Mesodermal cell (in vitro differentiated cells): ENCODE measurements around the gene ZNF425.
"Not testable (repeated sequence)": the region's sequence is repeated elsewhere in the genome, so short reads cannot be mapped to it uniquely, and the experiment has no call there.

Experiments
- H3K27ac ChIP-seq: 2 replicates; pipeline ENCODE4 v1.7.0; 2013; ENCODE audit warnings: mild to moderate bottlenecking, low read depth, low read length, moderate library complexity; ENCODE audit not compliant: severe bottlenecking
- H3K36me3 ChIP-seq: 2 replicates; pipeline ENCODE4 v1.7.1; 2013; ENCODE audit warnings: mild to moderate bottlenecking, low read length, moderate library complexity; ENCODE audit not compliant: control insufficient read depth, insufficient read depth
- H3K4me1 ChIP-seq: one replicate; pipeline ENCODE4 v1.7.1; 2013; ENCODE audit warnings: mild to moderate bottlenecking, low read length; ENCODE audit not compliant: insufficient read depth, control insufficient read depth, poor library complexity, severe bottlenecking
- H3K4me3 ChIP-seq: 2 replicates; pipeline ENCODE4 v1.7.0; 2013; ENCODE audit warnings: low read length, control low read depth, mild to moderate bottlenecking; ENCODE audit not compliant: insufficient read depth, poor library complexity, severe bottlenecking; ENCODE audit errors: extremely low read depth
- H3K9me3 ChIP-seq: 2 replicates; pipeline ENCODE4 v1.7.1; 2013; ENCODE audit warnings: mild to moderate bottlenecking, low read length, moderate library complexity; ENCODE audit not compliant: control insufficient read depth
- WGBS, 2 experiments: methylation state at CpG; one replicate each; pipeline ENCODE4 v1.1.5; 2013; ENCODE audit warnings: missing lambda C conversion rate in 2 of 2; ENCODE audit not compliant: insufficient coverage in 2 of 2; 5-methylcytosine and 5-hydroxymethylcytosine counted together

Gene ZNF425

DNA sequence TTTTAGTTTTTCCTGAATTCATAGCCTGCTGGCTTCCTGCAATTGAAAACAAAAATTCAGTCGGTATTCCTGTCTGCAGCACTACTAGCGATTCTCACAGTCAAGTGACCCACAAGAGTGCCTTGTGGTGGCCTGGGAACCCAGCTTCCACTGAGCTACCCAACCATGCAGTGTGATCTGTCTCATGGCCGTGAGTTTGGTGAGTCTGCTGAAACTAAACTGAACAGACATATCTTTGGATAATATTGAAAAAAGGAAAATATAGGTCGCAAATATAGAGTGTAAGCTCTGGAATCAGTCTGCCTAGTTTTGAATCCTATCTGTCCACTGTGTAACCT is 53.7 kb downstream of the ZNF425 start:
- Histone ChIP-seq H3K4me1 (no peaks in the 10 kb centered on the region), H3K36me3 (peaks cover 75% of the 10 kb centered on the region), H3K4me3 (no peak overlapping the region), H3K9me3 (no peaks in the 10 kb centered on the region), H3K27ac (no peak overlapping the region)
- 94% methylated on average over 3 to 4 of the region's 4 CpGs for WGBS, 2 experiments

DNA sequence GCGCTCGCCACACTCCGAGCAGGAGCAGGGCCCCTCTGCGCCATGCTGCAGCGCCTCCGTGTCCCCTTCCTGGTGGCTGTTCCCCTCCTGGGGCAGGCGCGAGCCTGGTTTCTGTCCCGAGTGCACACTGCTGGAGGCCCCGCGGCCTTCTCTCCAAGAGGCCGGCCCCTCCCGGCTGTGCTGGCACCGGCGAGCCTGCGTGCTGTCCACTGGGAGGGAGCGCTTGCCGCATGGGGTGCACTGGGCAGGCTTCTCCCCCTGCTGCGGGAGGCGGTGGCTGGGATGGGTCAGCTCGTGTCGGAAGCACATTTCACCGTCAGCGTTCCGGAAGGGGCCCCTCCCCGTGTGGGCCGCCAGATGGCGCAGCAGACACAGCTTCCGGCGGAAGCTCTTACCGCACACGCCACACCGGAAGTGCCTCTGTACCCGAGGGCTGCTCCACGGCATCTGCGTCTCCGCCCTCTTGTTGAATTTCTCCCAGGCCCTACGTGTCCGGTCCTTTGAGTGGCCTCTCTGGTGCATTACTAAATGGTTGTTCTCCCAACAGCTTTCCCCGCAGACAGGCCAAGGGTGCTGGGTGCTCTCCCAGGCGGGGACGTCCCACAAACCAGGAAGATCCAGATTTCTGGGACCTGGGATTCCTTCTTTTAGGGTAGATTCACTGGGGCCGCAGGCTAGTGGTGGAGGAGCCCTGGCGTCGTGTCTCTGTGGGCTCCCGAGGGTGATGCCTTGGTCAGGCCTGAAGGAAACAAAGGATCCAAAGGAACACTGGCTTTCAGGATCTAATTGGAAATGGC is 54.3 kb downstream of the ZNF425 start:
- WGBS, 2 experiments, result 78 to 85% methylated on average over 44 to 45 of the region's 46 CpGs
- peaks cover 70% of the 10 kb centered on the region for H3K36me3 ChIP-seq
- no peaks in the 10 kb centered on the region for H3K9me3 ChIP-seq
- no peak overlapping the region for H3K4me3 ChIP-seq
- no peaks in the 10 kb centered on the region for H3K4me1 ChIP-seq
- no peak overlapping the region for H3K27ac ChIP-seq

DNA sequence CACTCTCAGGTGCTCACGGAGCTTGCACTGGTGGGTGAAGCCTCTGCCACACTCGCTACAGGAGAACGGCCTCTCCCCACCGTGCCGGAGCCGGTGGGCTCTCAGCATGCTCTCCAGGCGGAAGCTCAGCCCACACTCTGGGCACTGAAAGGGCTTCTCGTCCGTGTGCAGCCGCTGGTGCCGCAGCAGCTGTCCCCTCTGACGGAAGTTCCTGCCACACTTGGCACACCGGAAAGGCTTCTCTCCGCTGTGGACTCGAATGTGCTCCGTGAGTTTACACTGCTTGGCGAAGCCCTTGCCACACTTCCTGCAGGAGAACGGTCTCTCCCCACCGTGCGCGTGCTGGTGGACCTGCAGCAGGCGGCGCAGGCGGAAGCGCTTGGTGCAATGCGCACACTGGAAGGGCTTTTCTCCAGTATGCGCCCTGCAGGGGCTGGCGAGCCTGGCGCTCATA is 54.9 kb downstream of the ZNF425 start:
- peaks cover 64% of the 10 kb centered on the region for H3K36me3 ChIP-seq
- WGBS, 2 experiments, result 97 to 98% methylated on average over 29 of the region's 29 CpGs
- no peak overlapping the region for H3K4me3 ChIP-seq
- no peaks in the 10 kb centered on the region for H3K4me1 ChIP-seq
- H3K27ac ChIP-seq, result no peak overlapping the region
- H3K9me3 ChIP-seq, result no peaks in the 10 kb centered on the region

DNA sequence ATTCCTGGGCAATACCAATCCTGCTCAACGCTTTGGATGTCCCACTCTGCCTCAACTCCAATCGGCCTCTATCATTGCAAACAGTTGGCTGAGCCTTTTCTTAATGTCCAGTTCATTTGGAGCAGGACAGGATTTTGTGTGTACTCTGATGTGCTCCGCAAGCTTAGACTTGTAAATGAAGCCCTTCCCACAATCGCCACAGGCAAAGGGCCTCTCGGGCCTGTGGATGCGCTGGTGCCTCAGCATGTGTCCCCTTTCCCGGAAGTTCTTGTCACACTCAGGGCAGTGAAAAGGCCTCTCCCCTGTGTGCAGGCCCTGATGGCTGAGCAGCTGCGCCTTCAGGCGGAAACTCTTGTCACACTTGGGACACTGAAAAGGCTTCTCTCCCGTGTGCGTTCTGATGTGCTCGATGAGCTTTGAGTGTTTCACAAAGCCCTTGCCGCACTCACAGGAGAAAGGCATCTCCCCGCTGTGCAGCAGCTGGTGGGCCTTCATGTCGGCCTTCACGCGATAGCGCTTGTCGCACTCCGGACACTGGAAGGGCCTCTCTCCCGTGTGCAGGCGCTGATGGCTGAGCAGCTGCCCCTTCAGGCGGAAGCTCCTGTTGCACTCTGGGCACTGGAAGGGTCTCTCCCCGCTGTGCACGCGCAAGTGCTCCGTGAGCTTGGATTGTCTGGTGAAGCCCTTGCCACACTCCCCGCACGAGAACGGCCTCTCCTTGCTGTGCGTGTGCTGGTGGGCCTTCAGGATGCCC is 55.6 kb downstream of the ZNF425 start:
- 95 to 96% methylated on average over 31 of the region's 31 CpGs for WGBS, 2 experiments
- peaks cover 58% of the 10 kb centered on the region for H3K36me3 ChIP-seq
- no peak overlapping the region for H3K4me3 ChIP-seq
- no peak overlapping the region for H3K27ac ChIP-seq
- no peaks in the 10 kb centered on the region for H3K4me1 ChIP-seq
- H3K9me3 ChIP-seq, result no peaks in the 10 kb centered on the region

DNA sequence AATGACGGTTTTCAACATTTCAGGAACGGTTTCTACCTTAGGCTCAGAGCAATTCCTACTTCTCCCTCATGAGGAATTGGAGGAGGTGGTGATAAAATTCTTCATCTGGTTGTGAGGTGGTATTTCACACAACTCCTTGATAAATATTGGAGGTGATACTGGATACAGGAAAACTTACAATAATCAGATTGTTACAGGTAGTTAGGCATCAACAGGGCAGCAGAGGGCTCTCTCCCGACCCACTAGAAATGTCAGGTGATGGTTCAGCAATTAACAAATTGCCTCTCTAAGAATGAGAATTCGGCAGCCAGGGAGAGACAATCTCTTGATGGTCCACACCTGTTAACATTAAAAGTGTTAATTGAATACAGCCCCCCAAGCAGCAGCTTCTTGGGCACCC is 58.3 kb downstream of the ZNF425 start:
- H3K36me3 ChIP-seq, result peaks cover 44% of the 10 kb centered on the region
- peaks cover 3% of the 10 kb centered on the region for H3K4me1 ChIP-seq
- no peaks in the 10 kb centered on the region for H3K9me3 ChIP-seq
- H3K27ac ChIP-seq, result no peak overlapping the region
- WGBS, 2 experiments, result 83 to 95% methylated on average over 1 to 2 of the region's 4 CpGs
- H3K4me3 ChIP-seq, result no peak overlapping the region

DNA sequence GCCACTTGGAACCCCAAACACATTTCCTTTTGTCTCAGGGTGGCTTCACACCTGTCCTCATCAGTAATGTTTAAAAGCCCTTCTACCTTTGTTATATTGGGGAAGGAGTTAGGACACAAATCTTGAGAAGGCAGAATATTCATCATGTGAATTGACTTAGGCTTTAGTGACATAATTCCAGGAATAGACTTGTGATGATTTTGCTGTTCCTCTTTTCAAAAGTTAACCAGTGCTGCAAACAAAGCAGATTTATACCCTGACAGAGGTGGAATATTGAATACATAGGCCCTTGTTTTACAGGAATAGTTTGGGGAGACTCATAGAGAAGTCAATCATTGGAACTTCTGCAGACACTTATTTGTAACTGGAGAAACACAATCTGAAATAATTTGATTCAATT is 62.6 kb downstream of the ZNF425 start:
- no peak overlapping the region for H3K4me3 ChIP-seq
- peaks cover 3% of the 10 kb centered on the region for H3K4me1 ChIP-seq
- H3K36me3 ChIP-seq, result peaks cover 9% of the 10 kb centered on the region
- H3K9me3 ChIP-seq, result no peaks in the 10 kb centered on the region
- H3K27ac ChIP-seq, result no peak overlapping the region

DNA sequence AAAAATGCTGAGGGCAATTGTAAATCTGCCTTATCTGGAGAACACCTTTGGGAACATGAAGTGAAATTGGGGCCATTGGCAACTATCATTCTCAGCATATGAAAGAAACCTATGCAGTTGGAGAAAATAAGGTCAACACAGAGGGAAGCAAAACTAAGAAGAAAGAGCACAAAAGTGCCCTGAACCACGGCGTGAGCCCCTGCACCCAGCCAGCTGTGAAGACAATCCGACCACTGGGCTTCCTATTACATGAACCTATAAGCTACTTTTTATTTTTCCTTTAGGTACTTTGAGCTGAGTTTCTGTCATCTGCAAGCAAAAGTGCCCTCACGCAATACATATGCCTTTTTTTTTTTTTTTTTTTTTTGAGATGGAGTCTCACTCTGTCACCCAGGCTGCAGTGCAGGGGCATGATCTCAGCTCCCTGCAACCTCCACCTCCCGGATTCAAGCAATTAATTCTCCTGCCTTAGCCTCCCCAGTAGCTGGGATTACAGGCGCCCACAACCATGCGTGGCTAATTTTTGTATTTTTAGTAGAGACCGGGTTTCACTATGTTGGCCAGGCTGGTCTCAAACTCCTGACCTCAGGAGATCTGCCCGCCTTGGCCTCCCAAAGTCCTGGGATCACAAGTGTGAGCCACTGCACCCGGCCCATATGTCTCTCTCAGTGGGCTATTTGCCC is 63.8 kb downstream of the ZNF425 start:
- H3K27ac ChIP-seq, H3K4me3 ChIP-seq, H3K4me1 ChIP-seq, H3K9me3 ChIP-seq, H3K36me3 ChIP-seq: not testable (repeated sequence)
- 88 to 97% methylated on average over 5 to 7 of the region's 10 CpGs for WGBS, 2 experiments

DNA sequence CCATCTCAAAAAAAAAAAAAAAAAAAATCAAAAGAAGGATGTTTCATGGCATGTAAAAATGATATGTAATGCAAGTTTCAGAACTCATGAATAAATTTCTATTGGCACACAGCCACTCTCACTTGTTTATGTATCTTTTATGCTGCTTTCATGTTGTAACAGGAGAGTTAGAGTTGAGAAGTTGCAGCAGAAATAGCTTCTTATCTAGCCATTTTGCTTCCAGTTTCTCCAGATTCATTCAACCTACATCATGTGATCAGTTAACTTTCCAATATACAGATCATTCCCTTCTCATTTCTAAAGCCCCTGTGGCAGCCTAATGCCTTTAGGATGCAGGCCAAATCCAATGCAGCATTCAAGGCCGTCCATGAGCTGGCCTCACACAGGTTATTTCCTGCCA is 66.0 kb downstream of the ZNF425 start:
- Histone ChIP-seq H3K4me3 (no peak overlapping the region), H3K36me3 (no peaks in the 10 kb centered on the region), H3K27ac (no peak overlapping the region), H3K9me3 (no peaks in the 10 kb centered on the region), H3K4me1 (peaks cover 3% of the 10 kb centered on the region)
- 71 to 80% methylated on average over 1 of the region's 1 CpG for WGBS, 2 experiments

DNA sequence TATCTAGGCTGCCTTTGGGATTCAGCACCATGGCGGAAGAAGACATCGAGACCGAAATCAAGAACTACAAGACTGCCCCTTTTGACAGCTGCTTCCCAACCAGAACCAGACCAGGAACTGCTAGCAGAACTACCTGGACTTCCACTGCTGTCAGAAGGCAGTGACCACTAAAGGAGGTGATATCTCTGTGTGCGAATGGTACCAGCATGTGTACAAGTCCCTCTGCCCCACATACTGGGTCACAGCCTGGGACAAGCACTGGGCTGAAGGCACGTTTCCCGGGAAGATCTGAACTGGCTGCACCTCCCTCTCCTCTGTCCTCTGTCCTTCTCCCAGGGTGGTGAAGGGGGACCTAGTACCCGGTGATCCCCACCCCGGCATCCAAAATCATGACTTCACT is 72.2 kb downstream of the ZNF425 start:
- H3K4me1 ChIP-seq, result no peaks in the 10 kb centered on the region
- no peaks in the 10 kb centered on the region for H3K36me3 ChIP-seq
- H3K9me3 ChIP-seq, result no peaks in the 10 kb centered on the region
- no peak overlapping the region for H3K4me3 ChIP-seq
- H3K27ac ChIP-seq, result no peak overlapping the region
- 91 to 100% methylated on average over 4 to 5 of the region's 8 CpGs for WGBS, 2 experiments

DNA sequence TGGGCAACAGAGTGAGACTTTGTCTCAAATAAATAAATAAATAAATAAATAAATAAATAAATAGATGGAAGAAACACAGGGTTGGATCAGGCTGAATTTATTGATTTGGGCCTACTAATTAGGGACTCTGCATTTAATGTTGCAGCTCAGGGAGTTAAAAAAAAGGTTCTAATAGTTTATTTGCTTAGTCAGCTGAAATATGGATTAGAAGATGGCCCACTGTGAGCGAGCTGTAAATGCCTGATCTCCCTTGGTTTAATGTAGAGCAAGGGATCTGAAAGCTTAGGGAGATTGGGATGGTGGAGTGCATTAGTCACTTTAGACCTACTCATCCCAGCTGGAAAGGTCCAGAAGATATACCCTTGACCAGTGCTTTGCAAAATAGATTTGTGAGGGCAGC is 72.7 kb downstream of the ZNF425 start:
- Histone ChIP-seq H3K27ac (no peak overlapping the region), H3K9me3 (no peaks in the 10 kb centered on the region), H3K36me3 (no peaks in the 10 kb centered on the region), H3K4me3 (no peak overlapping the region), H3K4me1 (no peaks in the 10 kb centered on the region)
- 80 to 100% methylated on average over 1 of the region's 1 CpG for WGBS, 2 experiments
